Upper lobe of left lung (tissue), 4 donors: ENCODE data around the gene SERINC5.

Source experiments
- CTCF ChIP-seq, 6 experiments: fragments of 450-650 bp in 4 of 6; fragments of 200-600 bp in 2 of 6; sonication (generic) in 2 of 6; IDR thresholded peaks; one replicate each; pipeline ENCODE4 v1.5.1; 2016 to 2019; ENCODE audit warnings: antibody characterized with exemption in 6 of 6
- EP300 ChIP-seq, 4 donors: sonication (generic); formaldehyde crosslinking; IDR thresholded peaks; one replicate each; pipeline ENCODE4 v1.5.1; 2017; ENCODE audit warnings: antibody characterized with exemption in 4 of 4, control low read depth in 2 of 4
- POLR2A ChIP-seq, 4 donors: fragments of 450-650 bp; IDR thresholded peaks; one replicate each; pipeline ENCODE4 v1.5.1; 2016 to 2017; ENCODE audit warnings: antibody characterized with exemption in 4 of 4, mild to moderate bottlenecking in 2 of 4
- POLR2AphosphoS5 ChIP-seq, 2 donors: sonication (generic); formaldehyde crosslinking; IDR thresholded peaks; one replicate each; pipeline ENCODE4 v1.5.1; 2017; ENCODE audit warnings: antibody characterized with exemption in 2 of 2

- TF ChIP-seq CTCF (IDR thresholded peaks at IDR 0.05) (no peak), POLR2A (IDR thresholded peaks at IDR 0.05) (no peak), EP300 (IDR thresholded peaks at IDR 0.05) (no peak), POLR2AphosphoS5 (IDR thresholded peaks at IDR 0.05) (no peak)
These were observed 28.9 kb upstream of the SERINC5 start for GRCh38 chr5:80284720-80285119.
